Liver (tissue), 9 donors: ENCODE results near the gene P2RX7. TPM values are rescaled to one million over a fixed set of nuclear protein-coding genes. Genes with fewer than 3 reads are reported as not detected.

Experiments
- DNase-seq: peaks from one replicate; pipeline ENCODE4 v3.0.0-alpha.2; 2017; ENCODE audit warnings: low spot score
- H3K27ac ChIP-seq, 2 donors: one replicate each; pipeline ENCODE4 v1.7.0; 2013; ENCODE audit warnings: inconsistent platforms in 2 of 2, low read length in 2 of 2, control low read depth in 1 of 2, low read depth in 1 of 2, mild to moderate bottlenecking in 1 of 2
- H3K27me3 ChIP-seq, 4 donors: one replicate each; pipeline versions ENCODE4 v1.6.1 to v1.7.0; 2013; ENCODE audit warnings: low read length in 3 of 4, inconsistent platforms in 1 of 4, mild to moderate bottlenecking in 1 of 4, moderate library complexity in 1 of 4; ENCODE audit not compliant: control insufficient read depth in 4 of 4, insufficient read depth in 4 of 4
- H3K36me3 ChIP-seq, 4 donors: one replicate each; pipeline versions ENCODE4 v1.6.1 to v1.7.0; 2013; ENCODE audit warnings: low read length in 3 of 4, mild to moderate bottlenecking in 3 of 4, low read depth in 1 of 4, moderate library complexity in 1 of 4; ENCODE audit not compliant: control insufficient read depth in 4 of 4, insufficient read depth in 3 of 4
- H3K4me1 ChIP-seq, 4 donors: one replicate each; pipeline versions ENCODE4 v1.6.1 to v1.7.0; 2013; ENCODE audit warnings: low read length in 3 of 4, mild to moderate bottlenecking in 3 of 4, moderate library complexity in 1 of 4; ENCODE audit not compliant: control insufficient read depth in 4 of 4, insufficient read depth in 4 of 4
- H3K4me3 ChIP-seq, 3 donors: one replicate each; pipeline versions ENCODE4 v1.6.1 to v1.7.0; 2013; ENCODE audit warnings: low read length in 3 of 3, control low read depth in 1 of 3, low read depth in 1 of 3, mild to moderate bottlenecking in 1 of 3
- H3K9ac ChIP-seq, 2 donors: one replicate each; pipeline ENCODE4 v1.7.0; 2013; ENCODE audit warnings: low read length in 2 of 2, mild to moderate bottlenecking in 2 of 2, moderate library complexity in 2 of 2, control low read depth in 1 of 2, low read depth in 1 of 2
- H3K9me3 ChIP-seq, 4 donors: one replicate each; pipeline versions ENCODE4 v1.6.1 to v1.7.0; 2013; ENCODE audit warnings: low read length in 3 of 4; ENCODE audit not compliant: control insufficient read depth in 4 of 4
- EGR1 ChIP-seq, 2 donors: IDR thresholded peaks; 2 replicates each; pipeline ENCODE4 v1.6.1; 2016 to 2018; ENCODE audit warnings: antibody characterized with exemption in 2 of 2, low read depth in 2 of 2
- FOXA1 ChIP-seq: IDR thresholded peaks from 2 replicates; pipeline ENCODE4 v1.6.1; 2016; ENCODE audit warnings: antibody characterized with exemption
- FOXA2 ChIP-seq: IDR thresholded peaks from 2 replicates; pipeline ENCODE4 v1.6.1; 2016; ENCODE audit warnings: antibody characterized with exemption
- GABPA ChIP-seq, 2 donors: IDR thresholded peaks in 1 of 2; conservative IDR thresholded peaks in 1 of 2; 2 replicates each; pipeline ENCODE4 v1.6.1; 2016; ENCODE audit warnings: antibody characterized with exemption in 2 of 2, mild to moderate bottlenecking in 1 of 2, moderate library complexity in 1 of 2
- HNF4A ChIP-seq, 2 donors: conservative IDR thresholded peaks; 2 replicates each; pipeline ENCODE4 v1.6.1; 2016; ENCODE audit warnings: antibody characterized with exemption in 2 of 2, mild to moderate bottlenecking in 2 of 2
- HNF4G ChIP-seq: IDR thresholded peaks from 2 replicates; pipeline ENCODE4 v1.6.1; 2016; ENCODE audit warnings: antibody characterized with exemption
- JUND ChIP-seq, 2 donors: IDR thresholded peaks; 2 replicates each; pipeline ENCODE4 v1.6.1; 2016; ENCODE audit warnings: antibody characterized with exemption in 2 of 2
- NR2F2 ChIP-seq: IDR thresholded peaks from 2 replicates; pipeline ENCODE4 v1.6.1; 2016; ENCODE audit warnings: antibody characterized with exemption
- RAD21 ChIP-seq, 2 donors: IDR thresholded peaks; 2 replicates each; pipeline ENCODE4 v1.6.1; 2016; ENCODE audit warnings: antibody characterized with exemption in 2 of 2, mild to moderate bottlenecking in 2 of 2
- REST ChIP-seq: IDR thresholded peaks from 2 replicates; pipeline ENCODE4 v1.6.1; 2016; ENCODE audit warnings: antibody characterized with exemption, mild to moderate bottlenecking
- RXRA ChIP-seq, 2 donors: IDR thresholded peaks; 2 replicates each; pipeline ENCODE4 v1.6.1; 2017 to 2018; ENCODE audit warnings: antibody characterized with exemption in 2 of 2, mild to moderate bottlenecking in 1 of 2
- SP1 ChIP-seq: IDR thresholded peaks from 2 replicates; pipeline ENCODE4 v1.6.1; 2018; ENCODE audit warnings: antibody characterized with exemption, mild to moderate bottlenecking
- TAF1 ChIP-seq: conservative IDR thresholded peaks from 2 replicates; pipeline ENCODE4 v1.6.1; 2016; ENCODE audit warnings: antibody characterized with exemption, mild to moderate bottlenecking
- YY1 ChIP-seq: IDR thresholded peaks from 2 replicates; pipeline ENCODE4 v1.6.1; 2016; ENCODE audit warnings: antibody characterized with exemption, mild to moderate bottlenecking
- WGBS: extraction: QIAGEN DNeasy Blood & Tissue Kit; methylation state at CpG from one replicate; pipeline ENCODE4 v1.1.7; 2013; 5-methylcytosine and 5-hydroxymethylcytosine counted together
- polyA plus RNA-seq, 2 donors: library from polyadenylated mRNA; stranded (reverse) in 1 of 2; unstranded in 1 of 2; fragments of 200-250 nt in 1 of 2; fragments of >200 nt in 1 of 2; fragmentation: Nextera tagmentation in 1 of 2; extraction: Ambion mirVana in 1 of 2; gene quantifications; one replicate each; pipeline versions ENCODE4 v1.2.1 to v1.2.3, GENCODE V29; 2013 to 2015
- total RNA-seq, 2 donors: library from RNA; depleted of rRNA; stranded (reverse); fragments of >200 nt; gene quantifications; one replicate each; pipeline ENCODE4 v1.2.3, GENCODE V29; 2014
- TF ChIP-seq, protein P1 (sequence below): IDR thresholded peaks from 2 replicates; pipeline ENCODE4 v1.6.1; 2016; ENCODE audit warnings: antibody characterized with exemption
- TF ChIP-seq, protein P2 (sequence below): IDR thresholded peaks from 2 replicates; pipeline ENCODE4 v1.6.1; 2016; ENCODE audit warnings: antibody characterized with exemption
- TF ChIP-seq, protein P3 (sequence below): fragments of 150-350 bp; IDR thresholded peaks from 2 replicates; pipeline ENCODE4 v1.5.1; 2017; ENCODE audit warnings: improper control_type of control experiment, low read depth, low read length; ENCODE audit not compliant: missing input control
- donor health status: healthy.
- donor health status: healthy.
- donor health status: healthy.
- donor health status: healthy.
- donor health status: healthy.

Gene P2RX7
- total and polyA plus RNA-seq, 4 donors: 1.2 to 3.2 (median 2.2) TPM

DNA sequence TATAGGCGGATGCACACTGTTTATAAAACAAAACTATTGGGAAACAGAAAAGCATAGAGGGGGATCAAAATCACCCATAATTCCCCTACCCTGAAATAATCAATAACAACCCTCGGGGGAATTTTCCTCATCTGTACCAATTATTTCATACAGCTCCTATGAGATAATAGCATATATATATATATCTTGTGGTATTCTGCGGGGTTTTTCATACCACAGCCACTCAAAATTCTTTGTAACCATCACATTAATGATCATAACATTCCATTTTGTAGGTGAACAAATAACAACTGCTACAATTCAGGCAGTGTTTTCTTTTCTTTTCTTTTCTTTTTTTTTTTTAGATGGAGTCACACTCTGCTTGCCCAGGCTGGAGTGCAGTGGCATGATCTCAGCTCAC, 35.3 kb downstream of the P2RX7 start (continued):
- TF ChIP-seq REST: no peak
- TF ChIP-seq, protein P1, sequence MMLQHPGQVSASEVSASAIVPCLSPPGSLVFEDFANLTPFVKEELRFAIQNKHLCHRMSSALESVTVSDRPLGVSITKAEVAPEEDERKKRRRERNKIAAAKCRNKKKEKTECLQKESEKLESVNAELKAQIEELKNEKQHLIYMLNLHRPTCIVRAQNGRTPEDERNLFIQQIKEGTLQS: no peak
- TF ChIP-seq FOXA2: no peak
- TF ChIP-seq GABPA (IDR thresholded peaks at IDR 0.05 in 1 of 2, conservative IDR thresholded peaks at IDR 0.05 in 1 of 2): no peak
- no peak for TF ChIP-seq RAD21 (IDR thresholded peaks at IDR 0.05)
- no peak for TF ChIP-seq HNF4G
- TF ChIP-seq NR2F2: no peak

DNA sequence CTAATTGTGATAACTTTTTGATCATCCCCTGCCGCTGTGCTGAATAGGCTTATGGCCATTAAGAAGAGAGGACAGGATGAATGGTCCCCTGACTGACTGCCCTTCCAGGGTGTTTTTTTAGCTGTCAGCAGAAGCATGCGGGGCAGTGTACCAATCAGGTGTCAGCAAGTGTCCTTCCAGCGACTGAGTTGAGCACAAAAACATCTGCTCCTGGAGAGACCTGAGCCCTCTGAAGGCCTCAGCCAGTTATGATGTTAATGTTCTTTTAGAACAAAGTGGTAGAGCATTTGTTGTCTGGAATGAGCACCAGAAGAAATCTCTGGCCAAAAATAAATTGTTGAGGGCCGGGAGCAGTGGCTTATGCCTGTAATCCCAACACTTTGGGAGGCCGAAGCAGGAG, 37.5 kb downstream of the P2RX7 start:
- no peak overlapping the region for H3K9ac ChIP-seq
- peaks cover 2 to 25% (median 8%) of the 10 kb centered on the region in 4 donors for H3K36me3 ChIP-seq
- no peaks in the 10 kb centered on the region for H3K4me1 ChIP-seq
- no peaks in the 10 kb centered on the region for H3K9me3 ChIP-seq
- no peaks in the 10 kb centered on the region for H3K27me3 ChIP-seq
- TF ChIP-seq FOXA1 (no peak), TAF1 (no peak), FOXA2 (no peak), SP1 (no peak), RXRA (IDR thresholded peaks at IDR 0.05) (no peak), YY1 (no peak), JUND (IDR thresholded peaks at IDR 0.05) (no peak), HNF4G (no peak), NR2F2 (no peak), HNF4A (conservative IDR thresholded peaks at IDR 0.05) (no peak), EGR1 (IDR thresholded peaks at IDR 0.05; ENCODE audit: low read depth in 2 of 2) (no peak), RAD21 (IDR thresholded peaks at IDR 0.05) (no peak), GABPA (IDR thresholded peaks at IDR 0.05 in 1 of 2, conservative IDR thresholded peaks at IDR 0.05 in 1 of 2) (no peak)
- TF ChIP-seq, protein P2, sequence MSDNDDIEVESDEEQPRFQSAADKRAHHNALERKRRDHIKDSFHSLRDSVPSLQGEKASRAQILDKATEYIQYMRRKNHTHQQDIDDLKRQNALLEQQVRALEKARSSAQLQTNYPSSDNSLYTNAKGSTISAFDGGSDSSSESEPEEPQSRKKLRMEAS: no peak
- TF ChIP-seq, protein P3, sequence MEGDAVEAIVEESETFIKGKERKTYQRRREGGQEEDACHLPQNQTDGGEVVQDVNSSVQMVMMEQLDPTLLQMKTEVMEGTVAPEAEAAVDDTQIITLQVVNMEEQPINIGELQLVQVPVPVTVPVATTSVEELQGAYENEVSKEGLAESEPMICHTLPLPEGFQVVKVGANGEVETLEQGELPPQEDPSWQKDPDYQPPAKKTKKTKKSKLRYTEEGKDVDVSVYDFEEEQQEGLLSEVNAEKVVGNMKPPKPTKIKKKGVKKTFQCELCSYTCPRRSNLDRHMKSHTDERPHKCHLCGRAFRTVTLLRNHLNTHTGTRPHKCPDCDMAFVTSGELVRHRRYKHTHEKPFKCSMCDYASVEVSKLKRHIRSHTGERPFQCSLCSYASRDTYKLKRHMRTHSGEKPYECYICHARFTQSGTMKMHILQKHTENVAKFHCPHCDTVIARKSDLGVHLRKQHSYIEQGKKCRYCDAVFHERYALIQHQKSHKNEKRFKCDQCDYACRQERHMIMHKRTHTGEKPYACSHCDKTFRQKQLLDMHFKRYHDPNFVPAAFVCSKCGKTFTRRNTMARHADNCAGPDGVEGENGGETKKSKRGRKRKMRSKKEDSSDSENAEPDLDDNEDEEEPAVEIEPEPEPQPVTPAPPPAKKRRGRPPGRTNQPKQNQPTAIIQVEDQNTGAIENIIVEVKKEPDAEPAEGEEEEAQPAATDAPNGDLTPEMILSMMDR: no peak
- TF ChIP-seq, protein P1: no peak
- no peak overlapping the region for H3K27ac ChIP-seq
- 88% methylated on average over 5 of the region's 5 CpGs for WGBS
- no peak overlapping the region for H3K4me3 ChIP-seq
- no peak for DNase-seq
